Cerebellar cortex (tissue), 1 donor: Measurements from ENCODE around the gene GRIK1.

Experiments used
- DNase-seq: peaks from one replicate; pipeline ENCODE4 v3.0.0-alpha.2; 2015; ENCODE audit warnings: low spot score

GRIK1 gene

GRCh38 chr21:29909571-29909970, 30.2 kb downstream of the GRIK1 start:
- DNase-seq, result no peak

GRCh38 chr21:29904359-29905282, 35.2 kb downstream of the GRIK1 start:
- no peak for DNase-seq

- DNase-seq, result no peak
Observed at GRCh38 chr21:29896884-29897283, 42.9 kb downstream of the GRIK1 start.

DNA sequence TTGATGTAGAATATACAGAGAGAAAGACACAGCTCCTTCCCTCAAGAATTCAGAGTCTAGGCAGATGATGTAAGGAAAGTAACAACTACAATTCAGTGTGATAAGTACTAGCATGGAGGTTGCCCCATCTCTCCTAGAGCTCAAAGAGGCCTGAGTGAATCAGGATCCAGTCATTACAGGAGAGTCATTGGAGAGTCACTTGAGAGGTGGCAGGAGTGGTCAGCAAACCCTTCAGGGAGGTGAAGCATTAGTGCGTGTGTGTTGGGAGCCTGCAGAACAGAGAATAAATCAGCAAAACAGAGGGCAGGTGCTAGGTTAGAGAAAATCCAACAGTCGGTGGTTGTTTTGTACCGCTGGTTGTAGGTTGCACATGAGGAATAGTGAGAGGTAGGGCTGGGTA, 46.1 kb downstream of the GRIK1 start:
- no peak for DNase-seq

DNA sequence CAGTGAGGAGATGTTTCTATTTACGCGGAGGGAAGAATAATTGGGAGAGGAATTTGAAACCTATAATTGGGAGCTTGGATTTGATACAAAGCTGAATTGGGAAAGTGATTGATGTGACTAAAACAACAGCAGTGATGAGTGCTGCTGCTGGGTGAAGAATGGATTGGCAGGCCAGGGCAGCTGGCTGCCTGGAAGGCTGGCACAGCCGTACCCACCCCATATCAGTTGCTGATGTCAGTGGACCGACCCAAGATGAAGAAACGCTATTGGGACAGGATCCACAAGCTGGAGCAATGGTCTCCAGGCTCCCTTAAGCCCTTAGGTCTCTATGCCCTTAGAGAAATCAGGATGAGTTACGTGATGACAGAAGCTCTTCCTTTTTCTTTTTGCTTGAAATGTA, 47.4 kb downstream of the GRIK1 start:
- DNase-seq, result no peak

DNA sequence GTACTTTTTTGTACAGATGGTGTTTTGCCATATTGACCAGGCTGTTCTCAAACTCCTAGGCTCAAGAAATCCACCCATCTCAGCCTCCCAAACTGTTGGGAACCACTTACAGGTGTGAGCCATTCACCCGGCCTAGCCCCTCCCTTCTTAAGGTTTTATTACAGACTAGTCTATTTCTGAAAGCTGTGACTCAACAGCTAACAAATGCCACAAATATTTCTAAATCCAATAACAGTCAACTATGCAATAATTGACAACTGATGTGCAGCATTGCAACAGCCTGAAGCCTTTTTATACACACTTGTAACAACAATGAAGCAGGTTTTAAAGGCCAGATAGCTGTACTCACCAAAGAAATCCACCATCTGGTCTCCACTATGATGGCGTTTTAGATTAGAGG, 51.4 kb downstream of the GRIK1 start:
- no peak for DNase-seq

DNA sequence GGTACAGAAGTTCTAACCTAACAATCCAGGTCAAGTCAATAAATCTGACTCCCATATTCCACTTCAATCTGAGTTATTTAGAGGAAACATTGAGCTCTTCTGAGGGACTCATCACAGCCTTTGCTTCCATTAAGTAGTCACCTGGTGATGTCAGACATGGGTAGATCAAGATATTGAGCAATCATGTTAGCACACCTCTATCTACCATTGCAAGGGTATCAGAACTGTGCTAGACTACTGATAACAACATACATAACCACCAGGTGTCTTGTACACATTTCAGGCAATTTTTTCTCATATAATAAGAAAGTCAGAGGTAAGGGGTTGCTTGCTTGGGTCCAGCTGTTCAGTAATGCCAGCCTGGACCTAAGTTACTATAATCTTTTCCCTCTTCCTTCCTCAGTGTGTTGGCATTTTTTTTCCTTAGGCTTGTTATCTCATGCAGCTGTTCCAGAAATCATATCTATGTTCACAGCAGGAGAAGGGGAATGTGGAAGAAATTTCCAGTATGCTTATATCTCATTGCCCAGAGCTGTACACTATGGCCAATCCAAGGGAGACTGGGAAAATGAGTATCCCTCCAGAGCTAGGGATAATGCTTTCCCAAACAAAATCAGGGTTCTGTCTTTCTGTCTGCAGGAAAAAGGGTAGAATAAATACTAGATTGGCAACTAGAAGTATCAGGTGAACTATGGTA, 52.3 kb downstream of the GRIK1 start:
- DNase-seq, result no peak

- no peak for DNase-seq
Observed at GRCh38 chr21:29885491-29885890, 54.3 kb downstream of the GRIK1 start.

DNA sequence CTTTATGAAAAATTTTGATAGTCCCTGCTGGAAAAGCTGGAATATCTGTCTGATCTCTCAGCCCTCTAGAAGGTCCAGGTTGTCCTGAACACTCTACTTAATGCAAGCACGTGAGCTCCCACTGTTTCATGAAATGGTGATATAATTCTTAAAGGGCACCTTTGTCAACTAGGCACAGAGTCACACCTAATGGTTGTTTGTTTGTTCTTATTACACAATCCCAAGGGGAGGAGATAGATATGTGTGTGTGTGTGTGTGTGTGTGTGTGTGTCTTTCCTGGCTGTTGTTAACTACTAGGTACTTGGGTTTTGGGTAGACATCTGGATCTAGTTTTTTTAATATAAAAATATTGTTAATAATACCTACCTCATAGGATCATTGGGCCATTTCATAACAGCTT, 63.9 kb downstream of the GRIK1 start:
- DNase-seq, result no peak

DNA sequence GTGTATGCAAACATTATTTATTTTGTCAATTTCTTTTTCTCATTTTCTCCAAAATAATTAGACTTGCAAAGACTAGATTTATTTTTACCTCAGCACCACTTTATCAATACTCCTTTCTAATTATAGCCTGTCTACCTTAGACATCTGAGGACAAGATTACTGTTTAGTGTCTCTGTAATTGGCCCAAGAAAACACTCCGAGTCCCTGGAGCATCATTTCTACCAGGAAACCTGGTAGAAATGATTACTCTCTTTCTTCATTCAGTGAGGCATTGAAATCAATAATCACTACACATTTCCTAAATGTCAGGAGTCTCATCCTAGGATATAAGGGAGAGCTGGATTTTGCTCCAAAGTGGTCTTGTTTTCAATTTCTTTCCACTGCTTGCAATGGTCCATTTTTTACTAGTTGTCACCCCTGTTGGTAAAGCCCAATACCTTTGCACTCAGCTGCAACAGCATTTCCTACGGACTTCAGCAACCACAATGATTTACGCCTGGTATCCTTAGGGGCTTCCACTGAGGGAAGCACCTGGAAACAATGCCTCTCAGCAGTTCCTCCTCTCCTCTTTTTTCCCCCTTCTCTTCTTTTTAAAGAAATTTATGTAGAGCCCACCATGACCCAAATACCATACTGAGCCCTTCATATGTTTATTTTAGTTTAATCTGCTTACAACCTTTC, 64.6 kb downstream of the GRIK1 start:
- DNase-seq, result no peak

- DNase-seq, result no peak
Observed at GRCh38 chr21:29873908-29874307, 65.9 kb downstream of the GRIK1 start.

DNA sequence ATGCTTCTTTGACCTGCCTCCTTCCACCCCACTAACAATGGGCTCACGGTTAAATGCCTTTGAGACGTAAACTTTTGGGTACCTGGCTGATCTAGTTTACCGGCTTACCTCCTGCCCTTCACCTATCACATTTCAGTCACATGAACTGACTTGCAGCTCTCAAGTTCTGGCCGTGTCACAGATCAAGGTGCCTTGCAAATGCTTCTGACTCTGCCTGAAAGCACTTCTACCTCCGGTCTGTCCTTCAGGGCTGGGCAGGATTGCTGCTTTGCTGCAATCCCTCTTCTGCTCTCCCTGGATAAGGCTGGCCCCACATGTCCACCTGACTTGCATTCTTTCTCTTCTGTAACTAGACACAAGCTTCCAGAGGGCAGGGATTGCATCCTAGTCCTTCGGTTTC, 69.0 kb downstream of the GRIK1 start:
- no peak for DNase-seq

DNA sequence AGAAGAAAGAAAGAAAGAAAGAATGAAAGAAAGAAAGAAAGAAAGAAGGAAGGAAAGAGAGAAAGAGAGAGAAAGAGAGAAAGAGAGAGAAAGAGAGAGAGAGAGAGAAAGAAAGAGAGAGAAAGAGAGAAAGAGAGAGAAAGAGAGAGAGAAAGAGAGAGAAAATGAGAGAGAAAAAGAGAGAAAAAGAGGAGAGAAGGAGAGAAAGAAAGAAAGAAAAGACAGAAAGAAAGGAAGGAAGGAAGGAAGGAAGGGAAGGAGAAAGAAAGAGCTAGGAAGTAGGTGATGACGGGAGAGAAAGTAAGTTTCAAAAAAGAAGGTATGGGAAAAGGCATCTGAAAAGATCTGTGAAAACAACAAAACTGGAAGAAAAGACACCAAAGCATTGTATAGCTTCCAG, 72.0 kb downstream of the GRIK1 start:
- no peak for DNase-seq

GRCh38 chr21:29860346-29860745, 79.5 kb downstream of the GRIK1 start:
- DNase-seq, result no peak

DNA sequence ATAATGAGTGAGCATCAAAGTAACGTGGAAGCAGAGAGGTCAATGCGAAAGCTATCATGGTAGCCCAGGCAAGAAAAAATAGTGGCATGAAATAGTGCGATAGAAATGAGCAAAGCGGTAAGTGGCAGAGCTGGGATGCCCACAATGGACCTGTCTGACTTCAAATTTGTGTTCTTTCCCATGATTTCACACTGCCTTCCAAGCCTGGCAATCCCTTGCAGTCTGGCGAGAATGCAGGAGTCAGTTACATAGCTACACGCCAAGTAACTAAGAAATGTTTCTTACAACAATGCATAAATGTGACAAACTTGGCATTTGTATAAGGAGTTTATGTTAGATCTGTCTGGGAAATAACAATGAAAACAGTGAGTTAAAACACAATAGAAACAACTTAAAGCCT, 82.6 kb downstream of the GRIK1 start:
- no peak for DNase-seq

DNA sequence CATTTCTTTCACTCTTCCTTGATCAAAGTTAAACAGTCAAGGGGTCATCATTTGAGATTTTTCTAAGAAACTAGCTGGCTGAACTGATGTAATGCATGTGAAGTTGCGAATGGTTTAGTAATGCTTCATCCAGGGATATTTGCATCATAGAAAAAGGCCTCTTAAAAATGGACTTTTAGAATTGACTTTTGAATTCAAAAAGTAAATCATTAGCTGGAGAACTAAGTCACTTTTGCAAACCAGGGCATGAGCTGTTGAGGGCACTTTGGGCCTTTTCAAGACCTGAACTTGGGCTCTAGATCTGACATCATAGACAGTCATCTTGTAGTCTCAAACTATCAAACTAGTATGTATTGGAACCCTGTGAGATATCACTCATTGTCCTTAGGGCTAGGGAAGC, 85.0 kb downstream of the GRIK1 start:
- no peak for DNase-seq

- DNase-seq, result no peak
Observed at GRCh38 chr21:29851611-29852010, 88.2 kb downstream of the GRIK1 start.

DNA sequence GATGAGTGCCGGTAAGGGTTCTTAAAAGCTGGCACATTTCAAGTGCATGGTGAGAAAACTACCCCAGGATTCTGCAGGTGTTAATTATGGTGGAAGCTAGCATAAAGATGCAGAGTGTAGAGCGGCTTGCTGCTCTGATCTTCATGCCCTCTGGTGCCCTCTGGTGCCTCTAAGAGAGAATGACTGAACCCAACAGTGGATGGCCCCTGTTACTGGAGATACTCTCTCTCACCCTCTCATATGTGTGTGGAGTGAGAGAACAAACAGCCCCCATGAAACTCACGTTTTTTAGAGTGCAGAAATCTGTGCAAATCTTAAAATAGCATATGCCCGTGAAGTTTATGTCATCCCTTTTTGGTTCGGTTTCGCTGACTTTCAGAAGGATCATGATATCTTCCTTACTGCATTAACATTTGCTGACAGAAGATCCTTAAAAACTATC, 90.0 kb downstream of the GRIK1 start:
- DNase-seq, result peak; percentile 70

GRCh38 chr21:29843804-29844203, 96.0 kb downstream of the GRIK1 start:
- no peak for DNase-seq

DNA sequence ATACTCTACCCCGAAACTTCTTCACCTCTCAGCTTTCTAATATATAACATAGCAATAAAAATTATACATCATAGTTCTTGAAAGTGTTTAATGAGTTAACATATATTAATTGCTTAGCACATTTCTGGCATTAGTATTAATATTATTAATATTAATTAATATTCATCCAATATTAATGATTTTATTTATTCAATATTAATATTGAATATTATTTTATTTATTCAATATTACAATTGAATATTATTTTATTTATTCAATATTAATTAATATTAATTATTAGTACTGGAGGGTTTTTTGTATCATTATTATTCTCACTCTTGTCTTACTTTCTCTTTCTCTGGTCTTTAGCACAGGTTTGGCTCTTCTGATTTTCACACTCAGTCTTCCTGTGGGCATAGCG, 105.2 kb downstream of the GRIK1 start:
- DNase-seq, result no peak

DNA sequence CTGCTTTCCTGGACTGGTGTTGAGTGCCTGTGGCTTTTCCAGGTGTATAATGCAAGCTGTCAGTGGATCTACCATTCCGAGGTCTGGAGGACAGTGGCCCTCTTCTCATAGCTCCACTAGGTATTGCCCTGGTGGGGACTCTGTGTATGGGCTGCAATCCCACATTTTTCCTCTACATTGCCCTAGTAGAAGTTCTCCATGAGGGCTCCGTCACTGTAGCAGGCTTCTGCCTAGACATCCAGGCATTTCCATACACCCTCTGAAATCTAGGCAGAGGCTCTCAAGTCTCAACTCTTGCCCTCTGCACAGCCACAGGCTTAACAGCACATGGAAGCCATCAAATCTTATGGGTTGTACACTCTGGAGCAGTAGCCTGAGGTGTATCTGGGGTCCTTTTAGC, 107.6 kb downstream of the GRIK1 start:
- no peak for DNase-seq

DNA sequence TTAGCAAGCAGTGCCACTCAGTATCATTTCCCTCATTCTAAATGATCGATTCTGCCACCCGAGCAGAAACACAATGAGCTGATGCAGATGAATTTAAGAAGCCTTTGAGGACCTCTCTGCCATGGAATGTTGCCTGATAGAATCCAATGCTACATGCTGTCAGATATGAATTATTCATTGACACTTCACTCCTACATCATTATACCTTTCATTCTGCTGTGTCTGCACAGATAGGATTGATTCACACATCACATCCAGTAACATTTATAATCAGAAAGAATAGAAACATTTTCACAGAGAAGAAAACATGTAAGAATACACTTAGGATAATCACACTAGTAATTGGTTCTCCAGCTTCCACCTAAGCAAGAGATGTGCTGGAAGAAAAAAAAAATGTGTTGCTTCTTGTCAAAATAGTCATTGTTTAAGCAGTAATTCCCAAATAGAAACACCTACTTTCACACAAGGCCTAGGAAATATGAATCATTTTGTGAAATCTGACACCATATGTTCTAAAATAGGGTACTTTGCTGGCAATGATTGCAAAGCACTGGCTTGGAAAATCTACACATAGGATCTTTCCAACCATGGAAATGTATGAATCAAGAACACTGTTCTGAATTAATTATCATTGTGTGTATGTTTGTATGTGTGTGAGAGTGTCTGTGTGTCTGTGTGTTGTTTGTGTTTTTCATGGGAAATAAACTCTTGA, 110.1 kb downstream of the GRIK1 start:
- DNase-seq, result peak; percentile 7
